Upper lobe of left lung (tissue), 6 donors: ENCODE data around the gene XDH. TPM values are rescaled to one million over a fixed set of nuclear protein-coding genes. Genes with fewer than 3 reads are reported as not detected.
A peak's percentile ranks its signal among the peaks of the same experiment; 100 is the strongest.

Experiments
- ATAC-seq, 2 donors: fragments of 200-7000 bp; cut with Tn5 transposase; one replicate each; pipeline ENCODE4 v1.9.1; 2022; ENCODE audit warnings: mild to moderate bottlenecking in 2 of 2, moderate library complexity in 2 of 2; ENCODE audit not compliant: low FRiP score in 2 of 2
- DNase-seq, 2 donors: peaks; one replicate each; pipeline ENCODE4 v3.0.0-alpha.2; 2019 to 2020
- H3K27ac ChIP-seq, 4 donors: fragments of 200-600 bp; sonication (generic); one replicate each; pipeline ENCODE4 v1.5.1; 2016 to 2019
- H3K27me3 ChIP-seq, 4 donors: fragments of 200-600 bp; sonication (generic); one replicate each; pipeline ENCODE4 v1.5.1; 2017 to 2019
- H3K36me3 ChIP-seq, 4 donors: fragments of 200-600 bp; sonication (generic); one replicate each; pipeline ENCODE4 v1.5.1; 2016 to 2019
- H3K4me1 ChIP-seq, 4 donors: fragments of 200-600 bp; sonication (generic); one replicate each; pipeline ENCODE4 v1.5.1; 2018 to 2019
- H3K4me3 ChIP-seq, 4 donors: fragments of 200-600 bp; sonication (generic); one replicate each; pipeline ENCODE4 v1.5.1; 2017 to 2019; ENCODE audit warnings: mild to moderate bottlenecking in 2 of 4, moderate library complexity in 1 of 4
- H3K9me3 ChIP-seq, 4 donors: fragments of 200-600 bp; sonication (generic); one replicate each; pipeline ENCODE4 v1.5.1; 2018 to 2019
- EP300 ChIP-seq, 4 donors: sonication (generic); formaldehyde crosslinking; IDR thresholded peaks; one replicate each; pipeline ENCODE4 v1.5.1; 2017; ENCODE audit warnings: antibody characterized with exemption in 4 of 4, control low read depth in 2 of 4
- POLR2A ChIP-seq, 4 donors: fragments of 450-650 bp; IDR thresholded peaks; one replicate each; pipeline ENCODE4 v1.5.1; 2016 to 2017; ENCODE audit warnings: antibody characterized with exemption in 4 of 4, mild to moderate bottlenecking in 2 of 4
- POLR2AphosphoS5 ChIP-seq, 2 donors: sonication (generic); formaldehyde crosslinking; IDR thresholded peaks; one replicate each; pipeline ENCODE4 v1.5.1; 2017; ENCODE audit warnings: antibody characterized with exemption in 2 of 2
- WGBS, 2 donors: methylation state at CpG; one replicate each; pipeline ENCODE4 v1.1.5; 2017 to 2018; 5-methylcytosine and 5-hydroxymethylcytosine counted together
- total RNA-seq, 6 donors: library from RNA; depleted of rRNA in 4 of 6; stranded (reverse); fragments of >200 nt in 4 of 6; gene quantifications; one replicate each; pipeline versions ENCODE4 v1.1.0 to v1.2.1, GENCODE V29; 2016 to 2021
- TF ChIP-seq, protein P1 (sequence below), 6 experiments: fragments of 450-650 bp in 4 of 6; fragments of 200-600 bp in 2 of 6; sonication (generic) in 2 of 6; IDR thresholded peaks; one replicate each; pipeline ENCODE4 v1.5.1; 2016 to 2019; ENCODE audit warnings: antibody characterized with exemption in 6 of 6
- donor health status: DM: no; HTN: no; CAD: no; lungs with moderate emphysema.
- donor health status: DM: no; HTN: yes; CAD: no; lungs with severe emphysema.

XDH gene
- total RNA-seq, 6 donors from 2014 or later: 0.30 to 2.9 (median 0.67) TPM; not detected in 1

GRCh38 chr2:31363956-31364750, 50.4 kb downstream of the XDH start:
- Histone ChIP-seq H3K27ac (no peak overlapping the region), H3K4me3 (no peak overlapping the region), H3K4me1 (no peaks in the 10 kb centered on the region), H3K27me3 (no peaks in the 10 kb centered on the region), H3K9me3 (no peaks in the 10 kb centered on the region), H3K36me3 (no peaks in the 10 kb centered on the region)
- 78 to 84% methylated on average over 15 of the region's 15 CpGs for whole genome bisulfite sequencing, 2 donors
- TF ChIP-seq EP300 (IDR thresholded peaks at IDR 0.05) (no peak), POLR2A (IDR thresholded peaks at IDR 0.05) (no peak), POLR2AphosphoS5 (IDR thresholded peaks at IDR 0.05) (no peak)
- TF ChIP-seq, protein P1, sequence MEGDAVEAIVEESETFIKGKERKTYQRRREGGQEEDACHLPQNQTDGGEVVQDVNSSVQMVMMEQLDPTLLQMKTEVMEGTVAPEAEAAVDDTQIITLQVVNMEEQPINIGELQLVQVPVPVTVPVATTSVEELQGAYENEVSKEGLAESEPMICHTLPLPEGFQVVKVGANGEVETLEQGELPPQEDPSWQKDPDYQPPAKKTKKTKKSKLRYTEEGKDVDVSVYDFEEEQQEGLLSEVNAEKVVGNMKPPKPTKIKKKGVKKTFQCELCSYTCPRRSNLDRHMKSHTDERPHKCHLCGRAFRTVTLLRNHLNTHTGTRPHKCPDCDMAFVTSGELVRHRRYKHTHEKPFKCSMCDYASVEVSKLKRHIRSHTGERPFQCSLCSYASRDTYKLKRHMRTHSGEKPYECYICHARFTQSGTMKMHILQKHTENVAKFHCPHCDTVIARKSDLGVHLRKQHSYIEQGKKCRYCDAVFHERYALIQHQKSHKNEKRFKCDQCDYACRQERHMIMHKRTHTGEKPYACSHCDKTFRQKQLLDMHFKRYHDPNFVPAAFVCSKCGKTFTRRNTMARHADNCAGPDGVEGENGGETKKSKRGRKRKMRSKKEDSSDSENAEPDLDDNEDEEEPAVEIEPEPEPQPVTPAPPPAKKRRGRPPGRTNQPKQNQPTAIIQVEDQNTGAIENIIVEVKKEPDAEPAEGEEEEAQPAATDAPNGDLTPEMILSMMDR (IDR thresholded peaks at IDR 0.05): no peak
- DNase-seq: peak in 1 of 2 donors; percentile 11
- no peak for ATAC-seq

- Histone ChIP-seq H3K27ac (no peak overlapping the region), H3K36me3 (no peaks in the 10 kb centered on the region), H3K9me3 (no peaks in the 10 kb centered on the region), H3K4me3 (no peak overlapping the region), H3K27me3 (no peaks in the 10 kb centered on the region), H3K4me1 (no peaks in the 10 kb centered on the region)
- TF ChIP-seq POLR2AphosphoS5 (IDR thresholded peaks at IDR 0.05) (no peak), POLR2A (IDR thresholded peaks at IDR 0.05) (no peak), EP300 (IDR thresholded peaks at IDR 0.05) (no peak)
- TF ChIP-seq, protein P1 (IDR thresholded peaks at IDR 0.05): no peak
- DNase-seq (no peak), ATAC-seq (no peak)
- WGBS, 2 donors: 96 to 97% methylated on average over 5 of the region's 5 CpGs
Measured at GRCh38 chr2:31362581-31362980, 52.0 kb downstream of the XDH start.

- no peaks in the 10 kb centered on the region for H3K4me1 ChIP-seq
- ATAC-seq (no peak), DNase-seq (no peak)
- no peaks in the 10 kb centered on the region for H3K9me3 ChIP-seq
- TF ChIP-seq EP300 (IDR thresholded peaks at IDR 0.05): no peak
- no peak for TF ChIP-seq POLR2A (IDR thresholded peaks at IDR 0.05)
- TF ChIP-seq, protein P1 (IDR thresholded peaks at IDR 0.05): no peak
- TF ChIP-seq POLR2AphosphoS5 (IDR thresholded peaks at IDR 0.05): no peak
- 85 to 87% methylated on average over 2 of the region's 2 CpGs for WGBS, 2 donors
- H3K27ac ChIP-seq: no peak overlapping the region
- H3K4me3 ChIP-seq: no peak overlapping the region
- H3K27me3 ChIP-seq: no peaks in the 10 kb centered on the region
- H3K36me3 ChIP-seq: no peaks in the 10 kb centered on the region
Measured at GRCh38 chr2:31359229-31359628, 55.3 kb downstream of the XDH start.

DNA sequence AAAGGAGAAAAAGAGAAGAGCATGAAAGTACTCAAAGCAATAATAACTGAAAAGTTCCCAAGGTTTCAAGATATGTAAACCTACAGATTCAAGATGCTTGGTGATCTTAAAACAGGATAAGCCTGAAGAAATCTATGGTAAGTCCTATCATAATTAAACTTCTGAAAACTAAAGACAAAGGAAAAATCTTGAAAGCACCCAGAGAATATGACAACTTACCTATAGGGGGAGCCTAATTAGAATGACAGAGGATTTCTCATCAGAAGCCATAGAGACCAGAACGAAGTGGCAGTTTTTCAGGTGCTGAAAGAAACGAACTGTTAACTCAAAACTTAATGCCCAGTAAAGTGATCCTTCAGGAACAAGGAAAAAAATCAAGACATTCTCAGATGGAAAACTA, 59.7 kb downstream of the XDH start:
- 25 to 32% methylated on average over 2 of the region's 2 CpGs for WGBS, 2 donors

More for the DNA sequence above, 59.7 kb downstream of the XDH start:
- Histone ChIP-seq H3K36me3 (no peaks in the 10 kb centered on the region), H3K4me1 (no peaks in the 10 kb centered on the region), H3K27me3 (no peaks in the 10 kb centered on the region), H3K9me3 (no peaks in the 10 kb centered on the region), H3K27ac (no peak overlapping the region), H3K4me3 (no peak overlapping the region)
- TF ChIP-seq, protein P1 (IDR thresholded peaks at IDR 0.05): no peak
- TF ChIP-seq EP300 (IDR thresholded peaks at IDR 0.05): no peak
- no peak for TF ChIP-seq POLR2AphosphoS5 (IDR thresholded peaks at IDR 0.05)
- no peak for TF ChIP-seq POLR2A (IDR thresholded peaks at IDR 0.05)
- DNase-seq (no peak), ATAC-seq (no peak)
